Mucosa of rectum (tissue), 2 donors: ENCODE measurements around the gene OPRD1.

Experiments
- H3K27ac ChIP-seq, 2 donors: one replicate each; pipeline ENCODE4 v1.7.0; 2013; ENCODE audit warnings: inconsistent platforms in 2 of 2, low read depth in 2 of 2, low read length in 2 of 2
- H3K27me3 ChIP-seq, 2 donors: one replicate each; pipeline ENCODE4 v1.7.0; 2013; ENCODE audit warnings: low read length in 2 of 2; ENCODE audit not compliant: control insufficient read depth in 2 of 2, insufficient read depth in 2 of 2
- H3K36me3 ChIP-seq, 2 donors: one replicate each; pipeline ENCODE4 v1.7.0; 2013; ENCODE audit warnings: low read length in 2 of 2; ENCODE audit not compliant: control insufficient read depth in 2 of 2, insufficient read depth in 2 of 2
- H3K4me1 ChIP-seq, 2 donors: one replicate each; pipeline ENCODE4 v1.7.0; 2013; ENCODE audit warnings: low read length in 2 of 2, mild to moderate bottlenecking in 1 of 2; ENCODE audit not compliant: control insufficient read depth in 2 of 2, insufficient read depth in 2 of 2
- H3K4me3 ChIP-seq, 2 donors: one replicate each; pipeline ENCODE4 v1.7.0; 2013; ENCODE audit warnings: low read length in 2 of 2
- H3K9ac ChIP-seq, 2 donors: one replicate each; pipeline ENCODE4 v1.7.0; 2013; ENCODE audit warnings: low read length in 2 of 2, low read depth in 1 of 2, mild to moderate bottlenecking in 1 of 2
- H3K9me3 ChIP-seq, 2 donors: one replicate each; pipeline ENCODE4 v1.7.0; 2013; ENCODE audit warnings: low read length in 2 of 2; ENCODE audit not compliant: control insufficient read depth in 2 of 2
- donor health status: healthy.
- donor health status: Normal muscosa, but diverticular disease.

Gene OPRD1

GRCh38 chr1:28889357-28889756 is 77.4 kb downstream of the OPRD1 start:
- no peaks in the 10 kb centered on the region for H3K9me3 ChIP-seq
- peaks cover 17 to 26% of the 10 kb centered on the region in 2 donors for H3K4me1 ChIP-seq
- no peaks in the 10 kb centered on the region for H3K36me3 ChIP-seq
- H3K9ac ChIP-seq, result no peak overlapping the region
- H3K4me3 ChIP-seq, result no peak overlapping the region
- no peaks in the 10 kb centered on the region for H3K27me3 ChIP-seq
- no peak overlapping the region for H3K27ac ChIP-seq

GRCh38 chr1:28890435-28890834 is 78.5 kb downstream of the OPRD1 start:
- peaks cover 8 to 17% of the 10 kb centered on the region in 2 donors for H3K4me1 ChIP-seq
- no peaks in the 10 kb centered on the region for H3K27me3 ChIP-seq
- no peak overlapping the region for H3K27ac ChIP-seq
- H3K36me3 ChIP-seq, result no peaks in the 10 kb centered on the region
- no peak overlapping the region for H3K9ac ChIP-seq
- H3K9me3 ChIP-seq, result no peaks in the 10 kb centered on the region
- no peak overlapping the region for H3K4me3 ChIP-seq

GRCh38 chr1:28890836-28891235 is 78.9 kb downstream of the OPRD1 start:
- Histone ChIP-seq H3K27me3 (no peaks in the 10 kb centered on the region), H3K4me1 (peaks cover 6 to 14% of the 10 kb centered on the region in 2 donors), H3K36me3 (no peaks in the 10 kb centered on the region), H3K9ac (no peak overlapping the region), H3K9me3 (no peaks in the 10 kb centered on the region), H3K27ac (no peak overlapping the region), H3K4me3 (no peak overlapping the region)

- Histone ChIP-seq H3K27ac (no peak overlapping the region), H3K9me3 (no peaks in the 10 kb centered on the region), H3K9ac (no peak overlapping the region), H3K36me3 (no peaks in the 10 kb centered on the region), H3K4me3 (no peak overlapping the region), H3K4me1 (peaks cover 6 to 12% of the 10 kb centered on the region in 2 donors), H3K27me3 (no peaks in the 10 kb centered on the region)
Measured at GRCh38 chr1:28891256-28891655, 79.3 kb downstream of the OPRD1 start.

- H3K27ac ChIP-seq, result no peak overlapping the region
- no peaks in the 10 kb centered on the region for H3K27me3 ChIP-seq
- no peak overlapping the region for H3K4me3 ChIP-seq
- peaks cover 2 to 9% of the 10 kb centered on the region in 2 donors for H3K4me1 ChIP-seq
- H3K36me3 ChIP-seq, result no peaks in the 10 kb centered on the region
- no peaks in the 10 kb centered on the region for H3K9me3 ChIP-seq
- no peak overlapping the region for H3K9ac ChIP-seq
Measured at GRCh38 chr1:28893403-28894102, 81.6 kb downstream of the OPRD1 start.

GRCh38 chr1:28894785-28895184 is 82.8 kb downstream of the OPRD1 start:
- no peak overlapping the region for H3K27ac ChIP-seq
- no peak overlapping the region for H3K4me3 ChIP-seq
- H3K36me3 ChIP-seq, result no peaks in the 10 kb centered on the region
- H3K9ac ChIP-seq, result no peak overlapping the region
- H3K9me3 ChIP-seq, result no peaks in the 10 kb centered on the region
- H3K4me1 ChIP-seq, result peaks cover 2 to 9% of the 10 kb centered on the region in 2 donors
- no peaks in the 10 kb centered on the region for H3K27me3 ChIP-seq

- Histone ChIP-seq H3K27ac (no peak overlapping the region), H3K4me3 (no peak overlapping the region), H3K27me3 (no peaks in the 10 kb centered on the region), H3K4me1 (peaks cover 2 to 7% of the 10 kb centered on the region in 2 donors), H3K9ac (no peak overlapping the region), H3K9me3 (no peaks in the 10 kb centered on the region), H3K36me3 (no peaks in the 10 kb centered on the region)
Measured at GRCh38 chr1:28895896-28896608, 84.1 kb downstream of the OPRD1 start.

- Histone ChIP-seq H3K27me3 (no peaks in the 10 kb centered on the region), H3K4me3 (no peak overlapping the region), H3K36me3 (no peaks in the 10 kb centered on the region), H3K9ac (no peak overlapping the region), H3K4me1 (peaks cover 2 to 7% of the 10 kb centered on the region in 2 donors), H3K27ac (no peak overlapping the region), H3K9me3 (no peaks in the 10 kb centered on the region)
Measured at GRCh38 chr1:28896609-28896986, 84.6 kb downstream of the OPRD1 start.

- Histone ChIP-seq H3K9ac (no peak overlapping the region), H3K36me3 (no peaks in the 10 kb centered on the region), H3K27ac (no peak overlapping the region), H3K27me3 (no peaks in the 10 kb centered on the region), H3K4me1 (peaks cover 2 to 7% of the 10 kb centered on the region in 2 donors), H3K4me3 (no peak overlapping the region), H3K9me3 (no peaks in the 10 kb centered on the region)
Measured at GRCh38 chr1:28897789-28898188, 85.8 kb downstream of the OPRD1 start.

GRCh38 chr1:28898405-28898881 is 86.5 kb downstream of the OPRD1 start:
- H3K9ac ChIP-seq, result no peak overlapping the region
- H3K4me3 ChIP-seq, result no peak overlapping the region
- H3K27ac ChIP-seq, result no peak overlapping the region
- no peaks in the 10 kb centered on the region for H3K9me3 ChIP-seq
- no peaks in the 10 kb centered on the region for H3K27me3 ChIP-seq
- peaks cover 2 to 7% of the 10 kb centered on the region in 2 donors for H3K4me1 ChIP-seq
- no peaks in the 10 kb centered on the region for H3K36me3 ChIP-seq
